A549 (cell line): ENCODE measurements around the gene EEFSEC. TPM values are rescaled to one million over a fixed set of nuclear protein-coding genes. Genes with fewer than 3 reads are reported as not detected.

ENCODE experiments used
- ATAC-seq, 2 experiments: fragments of 200-7000 bp in 1 of 2; fragments of >200 bp in 1 of 2; cut with Nextera tagmentation in 1 of 2; cut with Tn5 transposase in 1 of 2; 3 replicates each; pipeline versions ENCODE4 v1.8.0 to v1.9.1; 2018 to 2020; ENCODE audit warnings: mild to moderate bottlenecking in 1 of 2, moderate library complexity in 1 of 2
- CTCF ChIA-PET: fragments of 300-600 bp; sonication (Branson Sonifier 250); formaldehyde crosslinking; extraction: SDS; loops from one replicate; lab custom pipeline; 2021; ENCODE audit warnings: antibody characterized with exemption, inconsistent platforms; lab: Yijun Ruan, JAX
- POLR2A ChIA-PET: fragments of 350-600 bp; formaldehyde crosslinking; extraction: SDS; loops from one replicate; lab custom pipeline; 2021; ENCODE audit warnings: antibody characterized with exemption, inconsistent platforms; lab: Yijun Ruan, JAX
- DNase-seq, 2 experiments: peaks; one replicate each; pipeline versions ENCODE4 v3.0.0 to v3.0.0-alpha.2; 2011 to 2016; ENCODE audit warnings: low read depth in 1 of 2, low spot score in 1 of 2
- FAIRE-seq: peaks from 2 replicates; lab custom pipeline; 2011; peaks lifted over from hg19 to GRCh38; lab: Jason Lieb, UNC
- H3K27ac ChIP-seq, 2 experiments: fragments of >200 bp; sonication (Bioruptor Twin); formaldehyde crosslinking; 3 replicates each; pipeline ENCODE4 v1.5.1; 2016 to 2017
- H3K4me1 ChIP-seq: fragments of >200 bp; sonication (Bioruptor Twin); formaldehyde crosslinking; 3 replicates; pipeline ENCODE4 v1.6.1; 2016
- H3K4me2 ChIP-seq: fragments of >200 bp; sonication (Bioruptor Twin); formaldehyde crosslinking; 3 replicates; pipeline ENCODE4 v1.6.1; 2016
- H3K4me3 ChIP-seq: fragments of >200 bp; sonication (Bioruptor Twin); formaldehyde crosslinking; 3 replicates; pipeline ENCODE4 v1.5.1; 2016
- H3K9me3 ChIP-seq: fragments of >200 bp; sonication (Bioruptor Twin); formaldehyde crosslinking; 3 replicates; pipeline ENCODE4 v1.6.1; 2016
- BCL3 ChIP-seq: fragments of >200 bp; sonication (Bioruptor Twin); formaldehyde crosslinking; IDR thresholded peaks from 3 replicates; pipeline ENCODE4 v1.6.1; 2016
- CBX8 ChIP-seq: fragments of 200-600 bp; sonication (generic); IDR thresholded peaks from 2 replicates; pipeline ENCODE4 v1.6.1; 2016
- CEBPB ChIP-seq, 2 experiments: fragments of >200 bp in 1 of 2; sonication (Bioruptor Twin) in 1 of 2; formaldehyde crosslinking in 1 of 2; IDR thresholded peaks; 2 replicates each; pipeline ENCODE4 v1.6.1; 2012 to 2016
- CTCF ChIP-seq: fragments of >200 bp; sonication (Bioruptor Twin); formaldehyde crosslinking; IDR thresholded peaks from 3 replicates; pipeline ENCODE4 v1.5.1; 2016
- FOSB ChIP-seq: fragments of 250-450 bp; sonication (Bioruptor Pico); IDR thresholded peaks from 2 replicates; pipeline ENCODE4 v1.5.0; 2020; ENCODE audit warnings: mild to moderate bottlenecking, moderate library complexity
- GATA3 ChIP-seq: IDR thresholded peaks from 2 replicates; pipeline ENCODE4 v1.6.1; 2012; ENCODE audit warnings: borderline replicate concordance
- HES2 ChIP-seq: fragments of >200 bp; sonication (Bioruptor Twin); formaldehyde crosslinking; IDR thresholded peaks from 2 replicates; pipeline ENCODE4 v1.6.1; 2016
- HMGXB4 ChIP-seq: fragments of 250-450 bp; sonication (Bioruptor Pico); IDR thresholded peaks from 2 replicates; pipeline ENCODE4 v1.5.0; 2021; ENCODE audit warnings: mild to moderate bottlenecking, moderate library complexity, borderline replicate concordance
- HOXB13 ChIP-seq: fragments of 250-450 bp; sonication (Bioruptor Pico); IDR thresholded peaks from 2 replicates; pipeline ENCODE4 v1.5.0; 2020; ENCODE audit warnings: low read depth, mild to moderate bottlenecking, moderate library complexity
- HOXB5 ChIP-seq: fragments of 250-450 bp; sonication (Bioruptor Pico); IDR thresholded peaks from 2 replicates; pipeline ENCODE4 v1.5.0; 2020; ENCODE audit warnings: mild to moderate bottlenecking, moderate library complexity
- JUNB ChIP-seq: fragments of >200 bp; sonication (Bioruptor Twin); formaldehyde crosslinking; IDR thresholded peaks from 2 replicates; pipeline ENCODE4 v1.6.1; 2016
- KDM1A ChIP-seq: fragments of 200-600 bp; sonication (generic); IDR thresholded peaks from 2 replicates; pipeline ENCODE4 v1.6.1; 2016; ENCODE audit warnings: low read depth, mild to moderate bottlenecking
- KDM5A ChIP-seq: fragments of 200-600 bp; sonication (generic); IDR thresholded peaks from 2 replicates; pipeline ENCODE4 v1.6.1; 2016; ENCODE audit warnings: antibody characterized with exemption, mild to moderate bottlenecking
- MAFK ChIP-seq: fragments of 450-650 bp; IDR thresholded peaks from 2 replicates; pipeline ENCODE4 v1.6.1; 2014; ENCODE audit not compliant: partially characterized antibody
- MAZ ChIP-seq: fragments of 150-350 bp; IDR thresholded peaks from 2 replicates; pipeline ENCODE4 v1.6.1; 2014; ENCODE audit warnings: antibody characterized with exemption, low read depth, low read length, borderline replicate concordance
- NFE2L2 ChIP-seq: fragments of 150-350 bp; conservative IDR thresholded peaks from 2 replicates; pipeline ENCODE4 v1.6.1; 2014; ENCODE audit warnings: low read length
- NR3C1 ChIP-seq: fragments of >200 bp; sonication (Bioruptor Twin); formaldehyde crosslinking; IDR thresholded peaks from 3 replicates; pipeline ENCODE4 v1.6.1; 2017
- POLR2A ChIP-seq: IDR thresholded peaks from 2 replicates; pipeline ENCODE4 v1.6.1; 2012; ENCODE audit warnings: mild to moderate bottlenecking, low read length
- POLR2AphosphoS2 ChIP-seq: conservative IDR thresholded peaks from 2 replicates; pipeline ENCODE4 v1.6.1; 2012; ENCODE audit warnings: low read length, improper control_type of control experiment, inconsistent platforms
- RNF2 ChIP-seq: fragments of 200-600 bp; sonication (generic); IDR thresholded peaks from 2 replicates; pipeline ENCODE4 v1.6.1; 2016; ENCODE audit warnings: low read depth, mild to moderate bottlenecking, antibody characterized with exemption, moderate library complexity, borderline replicate concordance
- SREBF2 ChIP-seq: fragments of 450-650 bp; IDR thresholded peaks from 2 replicates; pipeline ENCODE4 v1.6.1; 2014; ENCODE audit warnings: mild to moderate bottlenecking, moderate library complexity
- TP53 ChIP-seq: fragments of 250-450 bp; sonication (Bioruptor Pico); IDR thresholded peaks from 2 replicates; pipeline ENCODE4 v1.5.0; 2021; ENCODE audit warnings: mild to moderate bottlenecking, moderate library complexity
- ZC3H11A ChIP-seq: fragments of 450-650 bp; IDR thresholded peaks from 2 replicates; pipeline ENCODE4 v1.6.1; 2014; ENCODE audit warnings: antibody characterized with exemption, mild to moderate bottlenecking
- ZFP36 ChIP-seq: fragments of 450-650 bp; IDR thresholded peaks from 2 replicates; pipeline ENCODE4 v1.6.1; 2014; ENCODE audit warnings: borderline replicate concordance; ENCODE audit not compliant: partially characterized antibody
- ZSCAN20 ChIP-seq: fragments of 250-450 bp; sonication (Bioruptor Pico); IDR thresholded peaks from 2 replicates; pipeline ENCODE4 v1.8.0; 2022; ENCODE audit warnings: mild to moderate bottlenecking, moderate library complexity
- WGBS: methylation state at CpG from one replicate; pipeline ENCODE4 v1.1.6; 2017; ENCODE audit errors: missing lambda C conversion rate; 5-methylcytosine and 5-hydroxymethylcytosine counted together
- polyA plus RNA-seq, 4 experiments: library from polyadenylated mRNA; depleted of rRNA in 3 of 4; stranded (reverse); fragments of >200 nt; fragmentation: RNase III in 1 of 4; extraction: RNeasy Plus Mini Kit Qiagen cat#74134 plus additional on column Dnase treatment in 1 of 4; gene quantifications; 2 replicates in 3 of 4; 3 replicates in 1 of 4; pipeline ENCODE4 v1.2.3, GENCODE V29; 2011 to 2017
- TF ChIP-seq, protein P1 (sequence below): IDR thresholded peaks from 2 replicates; pipeline ENCODE4 v1.6.1; 2012; ENCODE audit warnings: low read depth, borderline replicate concordance
- TF ChIP-seq, protein P2 (sequence below): fragments of 250-450 bp; sonication (Bioruptor Pico); IDR thresholded peaks from 2 replicates; pipeline ENCODE4 v1.5.0; 2020; ENCODE audit warnings: low read depth, mild to moderate bottlenecking, moderate library complexity

The EEFSEC gene
- polyA plus RNA-seq, 2 of the 4 experiments (the other 2 are of a cell fraction), result 6.9 to 7.3 TPM

DNA sequence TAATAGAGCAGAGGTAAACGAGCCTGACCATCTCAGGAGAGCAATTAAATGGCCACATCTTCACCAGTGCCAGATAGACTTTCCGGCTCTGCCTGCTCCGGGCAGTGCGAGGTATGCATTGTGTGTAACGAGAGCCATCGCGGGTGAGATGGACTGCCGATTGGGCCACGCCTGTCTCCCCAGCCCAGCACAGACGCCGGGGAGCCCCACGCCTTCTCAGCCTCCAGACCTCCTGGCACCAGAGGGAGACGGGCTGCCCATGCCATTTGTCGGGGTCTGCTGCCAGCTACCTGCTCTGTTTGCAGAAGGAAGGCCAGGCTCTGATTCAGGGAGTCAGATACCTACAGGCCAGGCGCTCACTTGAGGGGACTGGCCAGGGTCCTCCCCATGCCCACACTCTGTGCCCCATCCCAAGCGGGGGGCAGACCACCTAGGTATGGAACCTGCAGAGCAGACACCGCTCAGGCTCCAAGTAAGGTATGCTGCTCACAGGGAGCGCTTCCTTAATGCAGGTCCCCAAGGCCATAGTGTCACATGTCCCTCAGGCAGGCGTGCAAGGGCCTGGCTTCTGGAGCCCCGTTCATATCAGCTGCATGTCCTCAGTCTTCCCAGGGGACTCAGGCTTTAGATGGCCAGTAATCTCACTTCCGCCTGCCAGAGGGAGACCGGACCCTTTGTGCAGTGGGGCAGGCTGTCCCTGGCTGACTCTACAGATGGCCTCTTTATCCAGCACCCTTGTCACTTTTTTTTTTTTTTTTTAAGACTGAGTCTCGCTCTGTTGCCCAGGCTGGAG lies 251.2 kb downstream of the EEFSEC start:
- no peak for TF ChIP-seq ZFP36
- no peak for TF ChIP-seq KDM1A
- TF ChIP-seq POLR2AphosphoS2, result no peak
- TF ChIP-seq GATA3, result no peak
- no peak for TF ChIP-seq CBX8
- TF ChIP-seq, protein P1, sequence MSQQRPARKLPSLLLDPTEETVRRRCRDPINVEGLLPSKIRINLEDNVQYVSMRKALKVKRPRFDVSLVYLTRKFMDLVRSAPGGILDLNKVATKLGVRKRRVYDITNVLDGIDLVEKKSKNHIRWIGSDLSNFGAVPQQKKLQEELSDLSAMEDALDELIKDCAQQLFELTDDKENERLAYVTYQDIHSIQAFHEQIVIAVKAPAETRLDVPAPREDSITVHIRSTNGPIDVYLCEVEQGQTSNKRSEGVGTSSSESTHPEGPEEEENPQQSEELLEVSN, result no peak
- no peak for TF ChIP-seq KDM5A
- no peak for TF ChIP-seq HOXB13 (CRISPR knock-in tag)
- TF ChIP-seq NFE2L2, result no peak
- ATAC-seq (no peak), DNase-seq (no peak), FAIRE-seq (no peak)
- Histone ChIP-seq H3K4me2 (no peak overlapping the region), H3K4me1 (no peaks in the 10 kb centered on the region), H3K4me3 (no peak overlapping the region), H3K27ac (no peak overlapping the region), H3K9me3 (no peaks in the 10 kb centered on the region)
- CTCF ChIA-PET, result interaction anchor here (0.6 to 1.5 kb wide), 5 partner anchors 9 to 566 kb away, joined by 3 to 5 read pairs (median 3); no protein-coding TSS in a partner anchor
- POLR2A ChIA-PET, result no interaction called here
- 86% methylated on average over 21 of the region's 23 CpGs for WGBS

GRCh38 chr3:128405554-128406277 lies 252.4 kb downstream of the EEFSEC start:
- H3K4me2 ChIP-seq, result no peak overlapping the region
- POLR2A ChIA-PET, result no interaction called here
- WGBS, result 91% methylated on average over 7 of the region's 8 CpGs
- FAIRE-seq (no peak), DNase-seq (no peak)
- CTCF ChIA-PET, result interaction anchor here (0.6 kb wide), 1 partner anchor 199 kb away, joined by 3 read pairs; no protein-coding TSS in a partner anchor
- TF ChIP-seq, protein P2, sequence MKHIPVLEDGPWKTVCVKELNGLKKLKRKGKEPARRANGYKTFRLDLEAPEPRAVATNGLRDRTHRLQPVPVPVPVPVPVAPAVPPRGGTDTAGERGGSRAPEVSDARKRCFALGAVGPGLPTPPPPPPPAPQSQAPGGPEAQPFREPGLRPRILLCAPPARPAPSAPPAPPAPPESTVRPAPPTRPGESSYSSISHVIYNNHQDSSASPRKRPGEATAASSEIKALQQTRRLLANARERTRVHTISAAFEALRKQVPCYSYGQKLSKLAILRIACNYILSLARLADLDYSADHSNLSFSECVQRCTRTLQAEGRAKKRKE (CRISPR knock-in tag), result no peak
- TF ChIP-seq HMGXB4 (CRISPR knock-in tag), result no peak
- TF ChIP-seq FOSB (CRISPR knock-in tag), result no peak
- TF ChIP-seq ZC3H11A, result no peak
- no peak for TF ChIP-seq ZSCAN20
- no peak for TF ChIP-seq KDM1A
- no peak for TF ChIP-seq TP53 (CRISPR knock-in tag)
- no peak for TF ChIP-seq CBX8
- no peak for TF ChIP-seq BCL3
- TF ChIP-seq HES2, result no peak
- TF ChIP-seq POLR2A, result no peak
- no peak for TF ChIP-seq HOXB5 (CRISPR knock-in tag)
- no peak for TF ChIP-seq RNF2
- TF ChIP-seq SREBF2, result no peak
- no peak for TF ChIP-seq MAZ
- TF ChIP-seq CTCF, result no peak
- TF ChIP-seq MAFK, result no peak
- TF ChIP-seq NR3C1, result no peak
- TF ChIP-seq JUNB, result no peak
- TF ChIP-seq CEBPB (IDR thresholded peaks at IDR 0.05), result no peak
- TF ChIP-seq, all 56 proteins: peak for 0
- no peaks in the 10 kb centered on the region for H3K4me1 ChIP-seq
- ATAC-seq, result no peak
- H3K9me3 ChIP-seq, result no peaks in the 10 kb centered on the region
- no peak overlapping the region for H3K4me3 ChIP-seq
- H3K27ac ChIP-seq, result no peak overlapping the region
